Vagina (tissue), 2 donors: ENCODE data around the gene TCHP.

Experiments
- POLR2A ChIP-seq, 2 donors: fragments of 450-650 bp; IDR thresholded peaks; one replicate each; pipeline ENCODE4 v1.6.1; 2017; ENCODE audit warnings: antibody characterized with exemption in 2 of 2, mild to moderate bottlenecking in 2 of 2, moderate library complexity in 2 of 2
- POLR2AphosphoS5 ChIP-seq, 2 donors: sonication (generic); formaldehyde crosslinking; IDR thresholded peaks; one replicate each; pipeline ENCODE4 v1.9.0; 2017; ENCODE audit warnings: antibody characterized with exemption in 2 of 2, mild to moderate bottlenecking in 2 of 2, low read depth in 1 of 2; ENCODE audit not compliant: insufficient read depth in 1 of 2
- TF ChIP-seq, protein P1 (sequence below), 3 experiments: fragments of 450-650 bp in 2 of 3; fragments of 200-600 bp in 1 of 3; sonication (generic) in 1 of 3; IDR thresholded peaks; one replicate each; pipeline ENCODE4 v1.5.1; 2017 to 2019; ENCODE audit warnings: antibody characterized with exemption in 3 of 3, mild to moderate bottlenecking in 2 of 3, moderate library complexity in 2 of 3

DNA sequence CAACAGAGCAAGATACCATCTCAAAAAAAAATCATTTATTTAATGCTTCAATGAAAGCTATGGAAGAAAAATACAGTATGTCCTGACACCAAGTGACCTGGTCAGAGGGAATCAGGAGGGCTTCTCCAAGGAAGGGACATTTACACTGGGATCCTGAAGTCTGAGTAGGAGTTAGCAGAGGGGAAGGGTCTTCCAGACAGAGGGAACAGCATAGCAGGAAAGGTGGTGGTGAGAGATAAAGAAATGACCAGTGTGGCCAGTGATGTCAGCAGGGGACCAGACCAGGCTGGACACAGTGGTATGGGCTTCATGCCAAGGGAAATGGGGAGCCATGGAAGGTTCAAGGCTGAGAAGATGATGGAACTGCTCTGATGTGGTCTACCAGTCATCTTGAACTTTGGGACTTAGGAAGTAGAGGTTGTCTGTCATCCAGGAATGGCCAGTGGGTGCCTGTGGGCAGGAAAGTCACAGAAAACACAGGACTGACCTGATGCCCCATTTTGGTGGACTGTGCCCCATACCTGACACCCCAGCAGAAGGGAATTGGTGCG lies 7.8 kb upstream of the TCHP start:
- no peak for TF ChIP-seq POLR2AphosphoS5 (IDR thresholded peaks at IDR 0.05; ENCODE audit: insufficient read depth in 1 of 2, low read depth in 1 of 2)
- TF ChIP-seq, protein P1, sequence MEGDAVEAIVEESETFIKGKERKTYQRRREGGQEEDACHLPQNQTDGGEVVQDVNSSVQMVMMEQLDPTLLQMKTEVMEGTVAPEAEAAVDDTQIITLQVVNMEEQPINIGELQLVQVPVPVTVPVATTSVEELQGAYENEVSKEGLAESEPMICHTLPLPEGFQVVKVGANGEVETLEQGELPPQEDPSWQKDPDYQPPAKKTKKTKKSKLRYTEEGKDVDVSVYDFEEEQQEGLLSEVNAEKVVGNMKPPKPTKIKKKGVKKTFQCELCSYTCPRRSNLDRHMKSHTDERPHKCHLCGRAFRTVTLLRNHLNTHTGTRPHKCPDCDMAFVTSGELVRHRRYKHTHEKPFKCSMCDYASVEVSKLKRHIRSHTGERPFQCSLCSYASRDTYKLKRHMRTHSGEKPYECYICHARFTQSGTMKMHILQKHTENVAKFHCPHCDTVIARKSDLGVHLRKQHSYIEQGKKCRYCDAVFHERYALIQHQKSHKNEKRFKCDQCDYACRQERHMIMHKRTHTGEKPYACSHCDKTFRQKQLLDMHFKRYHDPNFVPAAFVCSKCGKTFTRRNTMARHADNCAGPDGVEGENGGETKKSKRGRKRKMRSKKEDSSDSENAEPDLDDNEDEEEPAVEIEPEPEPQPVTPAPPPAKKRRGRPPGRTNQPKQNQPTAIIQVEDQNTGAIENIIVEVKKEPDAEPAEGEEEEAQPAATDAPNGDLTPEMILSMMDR (IDR thresholded peaks at IDR 0.05), result no peak
- no peak for TF ChIP-seq POLR2A (IDR thresholded peaks at IDR 0.05)
